ENCODE results near the gene STX17.

Gene STX17

GRCh38 chr9:99895510-99895909, 10.9 kb upstream of the STX17 start:
- TF ChIP-seq CTCF (IDR thresholded peaks at IDR 0.05; ENCODE audit: borderline replicate concordance, control extremely low read depth, extremely low read depth, insufficient read depth, missing control alignments), result no peak
- no peak for DNase-seq (ENCODE audit: low spot score)

GRCh38 chr9:99896119-99896518, 10.3 kb upstream of the STX17 start:
- in situ Hi-C loops (cut with MboI; ENCODE audit: low sequenced_read_pairs, unreplicated experiment), result no loop called here
- no peak for TF ChIP-seq CTCF (IDR thresholded peaks at IDR 0.05; ENCODE audit: borderline replicate concordance, control extremely low read depth, extremely low read depth, insufficient read depth, missing control alignments)
- DNase-seq (ENCODE audit: low spot score), result no peak

More at GRCh38 chr9:99895510-99895909, 10.9 kb upstream of the STX17 start:
- in situ Hi-C loops (cut with MboI; ENCODE audit: low sequenced_read_pairs, unreplicated experiment), result no loop called here

GRCh38 chr9:99903393-99903792, 3.1 kb upstream of the STX17 start:
- in situ Hi-C loops (cut with MboI; ENCODE audit: low sequenced_read_pairs, unreplicated experiment), result no loop called here
- no peak for TF ChIP-seq CTCF (IDR thresholded peaks at IDR 0.05; ENCODE audit: borderline replicate concordance, control extremely low read depth, extremely low read depth, insufficient read depth, missing control alignments)
- DNase-seq (ENCODE audit: low spot score), result no peak

- in situ Hi-C loops (cut with MboI; ENCODE audit: low sequenced_read_pairs, unreplicated experiment), result no loop called here
- no peak for TF ChIP-seq CTCF (IDR thresholded peaks at IDR 0.05; ENCODE audit: borderline replicate concordance, control extremely low read depth, extremely low read depth, insufficient read depth, missing control alignments)
- no peak for DNase-seq (ENCODE audit: low spot score)
Observed at GRCh38 chr9:99905833-99906402, 536 bp upstream of the STX17 start.

GRCh38 chr9:99907208-99907532, 716 bp downstream of the STX17 start:
- in situ Hi-C loops (cut with MboI; ENCODE audit: low sequenced_read_pairs, unreplicated experiment), result no loop called here

GRCh38 chr9:99911600-99911999, 5.1 kb downstream of the STX17 start:
- in situ Hi-C loops (cut with MboI; ENCODE audit: low sequenced_read_pairs, unreplicated experiment), result no loop called here
- no peak for TF ChIP-seq CTCF (IDR thresholded peaks at IDR 0.05; ENCODE audit: borderline replicate concordance, control extremely low read depth, extremely low read depth, insufficient read depth, missing control alignments)
- DNase-seq (ENCODE audit: low spot score), result no peak

More at GRCh38 chr9:99907208-99907532, 716 bp downstream of the STX17 start:
- TF ChIP-seq CTCF (IDR thresholded peaks at IDR 0.05; ENCODE audit: borderline replicate concordance, control extremely low read depth, extremely low read depth, insufficient read depth, missing control alignments), result no peak
- DNase-seq (ENCODE audit: low spot score), result no peak

GRCh38 chr9:99916650-99917049, 10.2 kb downstream of the STX17 start:
- no peak for DNase-seq (ENCODE audit: low spot score)
- no peak for TF ChIP-seq CTCF (IDR thresholded peaks at IDR 0.05; ENCODE audit: borderline replicate concordance, control extremely low read depth, extremely low read depth, insufficient read depth, missing control alignments)
- in situ Hi-C loops (cut with MboI; ENCODE audit: low sequenced_read_pairs, unreplicated experiment), result no loop called here

Measured in GM13976 (cell line).